LNCAP (cell line): ENCODE measurements around the gene ATP1B1.

Experiments used
- TF ChIP-seq, protein P1 (sequence below): fragments of 450-650 bp; IDR thresholded peaks from 2 replicates; pipeline ENCODE4 v1.5.1; 2017; ENCODE audit warnings: mild to moderate bottlenecking

Gene ATP1B1

DNA sequence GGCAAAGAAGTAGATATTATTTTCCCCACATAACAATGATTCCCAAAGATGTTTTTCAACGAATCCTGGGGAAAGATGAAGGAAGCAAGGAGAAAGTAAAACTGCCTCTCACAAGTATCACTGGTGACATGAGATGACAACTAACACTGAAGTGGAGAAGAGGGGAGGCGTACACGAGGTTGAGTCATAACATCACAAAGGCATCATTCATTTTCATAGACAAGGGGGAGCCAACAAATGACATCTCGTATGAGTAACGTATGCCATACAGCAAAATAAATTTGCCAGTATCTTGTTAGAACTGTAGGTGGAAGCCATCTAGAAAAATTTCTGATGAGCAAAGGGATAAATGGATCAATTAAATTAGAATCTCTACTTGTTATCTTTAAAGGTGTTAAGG lies 56.6 kb downstream of the ATP1B1 start:
- TF ChIP-seq, protein P1, sequence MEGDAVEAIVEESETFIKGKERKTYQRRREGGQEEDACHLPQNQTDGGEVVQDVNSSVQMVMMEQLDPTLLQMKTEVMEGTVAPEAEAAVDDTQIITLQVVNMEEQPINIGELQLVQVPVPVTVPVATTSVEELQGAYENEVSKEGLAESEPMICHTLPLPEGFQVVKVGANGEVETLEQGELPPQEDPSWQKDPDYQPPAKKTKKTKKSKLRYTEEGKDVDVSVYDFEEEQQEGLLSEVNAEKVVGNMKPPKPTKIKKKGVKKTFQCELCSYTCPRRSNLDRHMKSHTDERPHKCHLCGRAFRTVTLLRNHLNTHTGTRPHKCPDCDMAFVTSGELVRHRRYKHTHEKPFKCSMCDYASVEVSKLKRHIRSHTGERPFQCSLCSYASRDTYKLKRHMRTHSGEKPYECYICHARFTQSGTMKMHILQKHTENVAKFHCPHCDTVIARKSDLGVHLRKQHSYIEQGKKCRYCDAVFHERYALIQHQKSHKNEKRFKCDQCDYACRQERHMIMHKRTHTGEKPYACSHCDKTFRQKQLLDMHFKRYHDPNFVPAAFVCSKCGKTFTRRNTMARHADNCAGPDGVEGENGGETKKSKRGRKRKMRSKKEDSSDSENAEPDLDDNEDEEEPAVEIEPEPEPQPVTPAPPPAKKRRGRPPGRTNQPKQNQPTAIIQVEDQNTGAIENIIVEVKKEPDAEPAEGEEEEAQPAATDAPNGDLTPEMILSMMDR, result no peak

DNA sequence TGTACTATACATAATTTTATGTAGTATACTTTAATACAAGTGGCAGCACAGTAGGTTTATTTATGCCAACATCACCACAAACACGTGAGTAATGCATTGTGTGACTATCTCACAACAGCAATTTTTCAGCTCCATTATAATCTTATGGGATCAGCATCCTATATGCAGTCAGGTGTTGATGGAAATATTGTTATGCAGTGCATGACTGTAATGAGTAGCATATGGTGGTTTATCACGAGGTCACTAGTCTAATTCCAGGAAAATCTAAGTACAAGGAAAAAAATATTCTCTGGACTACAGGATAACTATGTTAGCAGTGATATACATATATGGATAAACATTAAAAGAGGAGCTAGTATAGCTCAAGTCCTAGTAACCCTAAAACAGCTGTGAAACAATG lies 69.0 kb downstream of the ATP1B1 start:
- TF ChIP-seq, protein P1, result no peak

DNA sequence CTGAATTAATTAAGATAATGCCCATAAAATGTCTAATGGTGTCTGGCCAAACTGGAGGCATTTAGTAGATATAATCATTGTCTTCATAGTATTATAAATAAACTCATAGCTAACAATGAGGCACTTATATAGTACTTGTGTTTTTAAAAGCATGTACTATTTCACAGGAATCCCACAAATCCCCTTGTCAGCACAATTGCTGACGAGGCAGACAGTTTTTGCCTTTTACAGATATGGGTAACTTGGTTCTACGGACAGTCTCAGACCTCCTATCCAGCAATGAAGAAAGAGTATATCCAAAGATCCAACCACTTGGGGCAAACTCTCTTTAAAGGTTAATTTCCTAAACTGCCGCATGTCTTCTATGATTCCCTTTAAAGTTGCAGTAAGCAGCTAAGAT lies 73.7 kb downstream of the ATP1B1 start:
- TF ChIP-seq, protein P1, result no peak
